Measurements from ENCODE around the gene ZNF692. TPM values are rescaled to one million over a fixed set of nuclear protein-coding genes. Genes with fewer than 3 reads are reported as not detected.

Gene ZNF692
- total and polyA plus RNA-seq, 2 of the 13 experiments (the other 11 are each of a cell fraction or from before 2014, with no cell fraction given) = 27.3 to 45.8 TPM

GRCh38 chr1:248862998-248863881 lies 4.4 kb upstream of the ZNF692 start (continued):
- no peak for TF ChIP-seq PRDM15 (CRISPR knock-in tag; IDR thresholded peaks at IDR 0.05)
- TF ChIP-seq YY1 (IDR thresholded peaks at IDR 0.05; ENCODE audit: insufficient read depth, insufficient replicate concordance, low read depth, low read length) = peak; percentile 51
- peak; percentile 59; the same call in 1 of the 2 replicates for TF ChIP-seq ZNF607 (CRISPR knock-in tag; IDR thresholded peaks at IDR 0.05; ENCODE audit: borderline replicate concordance)
- no peak for TF ChIP-seq RORA (CRISPR knock-in tag; IDR thresholded peaks at IDR 0.05)
- peak; percentile 71; the same call in 1 of the 2 replicates for TF ChIP-seq MEF2D (CRISPR knock-in tag; IDR thresholded peaks at IDR 0.05)
- 0 out of 2 replicates have a peak, but pooled peaks have one; percentile 25 for TF ChIP-seq ZNF784 (CRISPR knock-in tag; IDR thresholded peaks at IDR 0.05; ENCODE audit: borderline replicate concordance)
- TF ChIP-seq PRDM10 (CRISPR knock-in tag; IDR thresholded peaks at IDR 0.05; ENCODE audit: low read depth) = no peak
- TF ChIP-seq DMAP1 (CRISPR knock-in tag; IDR thresholded peaks at IDR 0.05) = peak; percentile 65; the same call in 1 of the 2 replicates
- TF ChIP-seq SP1 (IDR thresholded peaks at IDR 0.05) = no peak
- peak; percentile 62; the same call in 1 of the 2 replicates for TF ChIP-seq SP1 (CRISPR knock-in tag; IDR thresholded peaks at IDR 0.05)
- 0 out of 2 replicates have a peak, but pooled peaks have one; percentile 49 for TF ChIP-seq ZNF441 (CRISPR knock-in tag; IDR thresholded peaks at IDR 0.05; ENCODE audit: borderline replicate concordance)
- no peak for TF ChIP-seq FOXA1 (IDR thresholded peaks at IDR 0.05)
- 0 out of 2 replicates have a peak, but pooled peaks have one; percentile 4 for TF ChIP-seq FOXA1 (CRISPR knock-in tag; IDR thresholded peaks at IDR 0.05)
- 0 out of 2 replicates have a peak, but pooled peaks have one; percentile 51 for TF ChIP-seq KLF6 (CRISPR knock-in tag; IDR thresholded peaks at IDR 0.05)
- no peak for TF ChIP-seq SRSF4 (IDR thresholded peaks at IDR 0.05; ENCODE audit: low read depth, low read length, poor library complexity, severe bottlenecking)
- TF ChIP-seq GABPA (IDR thresholded peaks at IDR 0.05; ENCODE audit: low read depth, low read length) = no peak
- 0 out of 2 replicates have a peak, but pooled peaks have one; percentile 37 for TF ChIP-seq GABPA (CRISPR knock-in tag; IDR thresholded peaks at IDR 0.05; ENCODE audit: low read depth)
- TF ChIP-seq STAG1 (CRISPR knock-in tag; IDR thresholded peaks at IDR 0.05) = peak; percentile 1; the same call in 1 of the 2 replicates
- peak; percentile 79 for TF ChIP-seq ZGPAT (CRISPR knock-in tag; IDR thresholded peaks at IDR 0.05)
- TF ChIP-seq MTF1 (CRISPR knock-in tag; IDR thresholded peaks at IDR 0.05) = 0 out of 2 replicates have a peak, but pooled peaks have one; percentile 53

Measured in HepG2 (cell line).